OCI-LY3 (cell line): ENCODE results near the gene IWS1.

Experiments used
- H2AFZ ChIP-seq: fragments of 200-600, 300-600 bp; shearing (Covaris generic); 2 replicates; pipeline ENCODE4 v1.6.0; 2014; ENCODE audit warnings: antibody characterized with exemption, low read depth, low read length
- H3K27ac ChIP-seq: fragments of 200-600, 300-600 bp; sonication (generic); 2 replicates; pipeline ENCODE4 v1.5.1; 2014; ENCODE audit warnings: mild to moderate bottlenecking, low read length, moderate library complexity, mixed read lengths
- H3K27me3 ChIP-seq: fragments of 200-600, 300-600 bp; sonication (generic); 2 replicates; pipeline ENCODE4 v1.6.1; 2014; ENCODE audit warnings: low read depth, low read length, mixed read lengths
- H3K36me3 ChIP-seq: fragments of 200-600, 300-600 bp; sonication (generic); replicated peaks from 2 replicates; pipeline ENCODE3; 2014; ENCODE audit warnings: low read depth, low read length, mixed read lengths
- H3K4me1 ChIP-seq: fragments of 300-600, 200-600 bp; sonication (generic); 2 replicates; pipeline ENCODE4 v1.6.1; 2014; ENCODE audit warnings: low read length, mixed read lengths
- H3K4me2 ChIP-seq: fragments of 200-600, 300-600 bp; sonication (generic); 2 replicates; pipeline ENCODE4 v1.6.1; 2014; ENCODE audit warnings: low read length, mixed read lengths
- H3K4me3 ChIP-seq: fragments of 300-600, 200-600 bp; sonication (generic); 2 replicates; pipeline ENCODE4 v1.5.1; 2014; ENCODE audit warnings: antibody characterized with exemption, mild to moderate bottlenecking, low read length, moderate library complexity
- H3K79me2 ChIP-seq: fragments of 300-600, 200-600 bp; shearing (Covaris generic); 2 replicates; pipeline ENCODE4 v1.6.1; 2014; ENCODE audit warnings: mild to moderate bottlenecking, low read length, mixed read lengths
- H3K9ac ChIP-seq: fragments of 300-600, 200-600 bp; shearing (Covaris generic); 2 replicates; pipeline ENCODE4 v1.6.0; 2014; ENCODE audit warnings: mild to moderate bottlenecking, low read length, moderate library complexity
- H3K9me3 ChIP-seq: fragments of 200-600, 300-600 bp; shearing (Covaris generic); 2 replicates; pipeline ENCODE4 v1.6.1; 2014; ENCODE audit warnings: low read length, mixed read lengths; ENCODE audit not compliant: insufficient read depth
- H4K20me1 ChIP-seq: fragments of 200-600, 300-600 bp; sonication (generic); 2 replicates; pipeline ENCODE4 v1.6.1; 2016; ENCODE audit warnings: low read length, mixed read lengths; ENCODE audit not compliant: insufficient read depth
- CTCF ChIP-seq: fragments of 200-600, 300-600 bp; sonication (generic); IDR thresholded peaks from 2 replicates; pipeline ENCODE4 v1.5.1; 2014; ENCODE audit warnings: antibody characterized with exemption, low read length, low read depth
- EZH2phosphoT487 ChIP-seq: fragments of 200-600 bp; shearing (Covaris generic); IDR thresholded peaks from 2 replicates; pipeline ENCODE4 v1.6.1; 2018; ENCODE audit warnings: antibody characterized with exemption, mixed run types, low read depth

IWS1 gene

DNA sequence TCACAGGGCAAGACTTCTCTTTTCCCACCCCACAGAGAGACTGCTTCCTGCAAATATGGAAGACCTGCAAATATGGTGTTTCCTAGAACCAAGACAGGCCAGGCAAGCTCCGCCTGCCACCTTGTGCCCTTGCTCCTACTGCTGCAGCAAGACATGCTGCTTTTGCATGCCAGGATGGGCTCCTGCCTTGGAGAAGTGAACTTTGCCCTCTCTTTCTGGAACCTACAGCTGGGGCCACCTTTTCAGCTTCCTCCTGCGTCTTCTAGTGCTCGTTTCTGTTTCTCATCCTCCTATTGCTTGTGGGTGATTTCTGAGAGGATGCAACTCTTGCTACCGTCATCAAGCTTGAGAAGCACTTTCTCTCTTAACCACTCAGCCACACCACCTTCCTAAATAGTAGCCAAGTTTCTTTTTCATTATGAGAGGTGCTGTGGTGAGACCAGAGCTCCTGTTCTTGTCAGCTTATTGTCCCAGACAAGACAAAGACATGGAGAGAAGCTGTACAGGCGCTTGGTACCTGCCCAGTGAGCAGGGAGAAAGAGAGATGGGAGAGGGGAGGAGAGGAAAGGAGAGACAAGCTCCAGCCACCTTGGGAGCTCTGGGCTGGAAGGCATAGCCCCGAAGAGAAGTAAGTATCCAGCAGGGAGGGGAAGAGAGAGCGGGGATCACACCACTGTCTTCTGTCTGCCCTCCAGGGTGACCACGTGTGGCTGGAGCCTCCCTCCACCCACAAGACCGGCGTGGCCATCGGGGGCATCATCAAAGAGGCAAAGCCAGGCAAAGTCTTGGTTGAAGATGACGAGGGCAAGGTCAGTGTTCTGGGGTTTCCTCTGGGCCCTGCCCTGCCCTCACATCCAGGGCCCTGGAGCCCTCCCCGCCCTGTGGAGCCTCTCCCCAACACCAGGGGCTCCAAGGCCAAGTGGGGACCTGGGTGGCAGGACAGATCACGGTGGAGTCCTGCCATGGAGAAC is 37.5 kb upstream of the IWS1 start:
- Histone ChIP-seq H3K27ac (no peak overlapping the region), H2AFZ (peak overlapping the region; percentile 58), H3K4me2 (peak overlapping the region; percentile 63), H4K20me1 (no peaks in the 10 kb centered on the region), H3K27me3 (peaks cover 5% of the 10 kb centered on the region; the same call in 1 of the 2 replicates), H3K9me3 (no peaks in the 10 kb centered on the region), H3K9ac (no peak overlapping the region), H3K4me1 (peaks cover 17% of the 10 kb centered on the region), H3K36me3 (no peaks in the 10 kb centered on the region), H3K79me2 (no peaks in the 10 kb centered on the region), H3K4me3 (peak overlapping the region; percentile 49)
- no peak for TF ChIP-seq EZH2phosphoT487
- no peak for TF ChIP-seq CTCF

GRCh38 chr2:127562936-127563335 is 36.6 kb upstream of the IWS1 start:
- H3K4me2 ChIP-seq = peak overlapping the region; percentile 63
- H2AFZ ChIP-seq = no peak overlapping the region
- H3K4me3 ChIP-seq = no peak overlapping the region
- TF ChIP-seq EZH2phosphoT487 (no peak), CTCF (no peak)
- no peaks in the 10 kb centered on the region for H4K20me1 ChIP-seq
- peaks cover 9% of the 10 kb centered on the region; the same call in 1 of the 2 replicates for H3K27me3 ChIP-seq
- no peak overlapping the region for H3K9ac ChIP-seq
- H3K27ac ChIP-seq = no peak overlapping the region
- no peaks in the 10 kb centered on the region for H3K36me3 ChIP-seq
- no peaks in the 10 kb centered on the region for H3K79me2 ChIP-seq
- H3K4me1 ChIP-seq = peaks cover 17% of the 10 kb centered on the region
- no peaks in the 10 kb centered on the region for H3K9me3 ChIP-seq

DNA sequence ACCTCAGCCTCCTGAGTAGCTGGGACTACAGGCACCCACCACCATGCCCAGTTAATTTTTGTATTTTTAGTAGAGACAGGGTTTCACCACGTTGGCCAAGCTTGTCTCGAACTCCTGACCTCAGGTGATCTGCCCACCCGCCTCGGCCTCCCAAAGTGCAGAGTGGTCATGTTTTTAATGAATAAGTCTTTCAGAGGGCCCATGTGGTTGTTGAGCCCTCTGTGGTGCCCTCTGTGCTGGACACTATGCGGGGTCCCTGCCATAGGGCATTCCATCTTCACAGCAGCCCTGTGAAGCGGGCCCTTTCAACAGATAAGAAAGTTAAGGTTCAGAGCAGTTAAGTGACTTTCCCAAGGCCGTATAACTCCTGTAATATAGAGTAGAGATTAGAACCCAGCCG is 35.1 kb upstream of the IWS1 start:
- no peak overlapping the region for H3K9ac ChIP-seq
- H3K4me2 ChIP-seq = no peak overlapping the region
- no peak overlapping the region for H3K27ac ChIP-seq
- H3K27me3 ChIP-seq = peaks cover 16% of the 10 kb centered on the region
- peaks cover 17% of the 10 kb centered on the region for H3K4me1 ChIP-seq
- H3K79me2 ChIP-seq = no peaks in the 10 kb centered on the region
- H3K4me3 ChIP-seq = no peak overlapping the region
- H2AFZ ChIP-seq = no peak overlapping the region
- no peaks in the 10 kb centered on the region for H3K36me3 ChIP-seq
- TF ChIP-seq EZH2phosphoT487 (no peak), CTCF (no peak)
- H3K9me3 ChIP-seq = no peaks in the 10 kb centered on the region
- no peaks in the 10 kb centered on the region for H4K20me1 ChIP-seq

DNA sequence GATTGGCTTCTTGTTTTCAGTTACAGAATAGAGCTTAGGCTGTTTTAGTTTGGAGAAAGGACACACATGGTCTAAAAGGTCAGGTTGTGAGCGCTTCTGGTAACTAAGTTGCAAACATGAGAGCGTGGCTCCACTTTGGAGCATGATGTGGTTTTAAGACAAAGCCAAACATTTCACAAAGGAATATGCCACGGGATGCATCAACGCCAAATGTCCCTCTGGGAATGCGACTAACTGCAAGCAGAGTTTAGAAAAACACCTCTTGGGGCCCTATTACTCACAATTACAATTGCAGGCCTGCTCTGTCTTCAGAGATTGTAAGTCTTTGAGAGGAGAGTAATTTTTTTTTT is 34.6 kb upstream of the IWS1 start:
- H3K4me1 ChIP-seq = peaks cover 17% of the 10 kb centered on the region
- H3K79me2 ChIP-seq = no peaks in the 10 kb centered on the region
- no peak overlapping the region for H3K27ac ChIP-seq
- TF ChIP-seq EZH2phosphoT487 (no peak), CTCF (no peak)
- H3K9ac ChIP-seq = no peak overlapping the region
- no peaks in the 10 kb centered on the region for H4K20me1 ChIP-seq
- no peaks in the 10 kb centered on the region for H3K9me3 ChIP-seq
- no peak overlapping the region for H3K4me3 ChIP-seq
- no peak overlapping the region for H3K4me2 ChIP-seq
- no peaks in the 10 kb centered on the region for H3K36me3 ChIP-seq
- H3K27me3 ChIP-seq = peaks cover 16% of the 10 kb centered on the region
- no peak overlapping the region for H2AFZ ChIP-seq
